Stimulated activated CD8-positive, alpha-beta memory T cell treated with anti-CD3 and anti-CD28 coated beads, Interleukin-4, amount 100 ng/mL, for 48 hours (primary cell): Measurements from ENCODE around the gene CADPS2.
"Not testable (repeated sequence)": the region's sequence is repeated elsewhere in the genome, so short reads cannot be mapped to it uniquely, and the experiment has no call there.

Source experiments
- DNase-seq: peaks from one replicate; pipeline ENCODE4 v3.0.0-alpha.2; 2020

The CADPS2 gene

GRCh38 chr7:122304996-122305421 lies 581.3 kb downstream of the CADPS2 start:
- DNase-seq = no peak

GRCh38 chr7:122304319-122304975 lies 581.8 kb downstream of the CADPS2 start, which contains the start of gene FEZF1:
TSS of gene FEZF1 (minus strand) at chr7:122304750. CDS start at chr7:122304437, 313 bp downstream.
- DNase-seq = no peak

- DNase-seq = no peak
Observed at GRCh38 chr7:122303531-122304318, 582.5 kb downstream of the CADPS2 start.

GRCh38 chr7:122302761-122303530 lies 583.3 kb downstream of the CADPS2 start:
- DNase-seq = no peak

- no peak for DNase-seq
Observed at GRCh38 chr7:122301858-122302760, 584.2 kb downstream of the CADPS2 start.

- no peak for DNase-seq
Observed at GRCh38 chr7:122300956-122301833, 585.1 kb downstream of the CADPS2 start.

GRCh38 chr7:122300211-122300932 lies 585.9 kb downstream of the CADPS2 start:
- no peak for DNase-seq

GRCh38 chr7:122299624-122300210 lies 586.5 kb downstream of the CADPS2 start:
- DNase-seq = no peak

- DNase-seq = no peak
Observed at GRCh38 chr7:122298618-122299017, 587.6 kb downstream of the CADPS2 start.

GRCh38 chr7:122298131-122298530 lies 588.1 kb downstream of the CADPS2 start:
- no peak for DNase-seq

GRCh38 chr7:122291189-122291588 lies 595.1 kb downstream of the CADPS2 start:
- DNase-seq = no peak

- DNase-seq = no peak
Observed at GRCh38 chr7:122290476-122290875, 595.8 kb downstream of the CADPS2 start.

GRCh38 chr7:122289426-122289825 lies 596.8 kb downstream of the CADPS2 start:
- DNase-seq = no peak

- DNase-seq = not testable (repeated sequence)
Observed at GRCh38 chr7:122284608-122285007, 601.7 kb downstream of the CADPS2 start.

- DNase-seq = no peak
Observed at GRCh38 chr7:122273117-122273516, 613.1 kb downstream of the CADPS2 start.

- DNase-seq = no peak
Observed at GRCh38 chr7:122269241-122269640, 617.0 kb downstream of the CADPS2 start.
